K562 (cell line): ENCODE data around the gene PDGFA. TPM values are rescaled to one million over a fixed set of nuclear protein-coding genes. Genes with fewer than 3 reads are reported as not detected.

ENCODE experiments used
- ATF3 ChIP-seq, 2 experiments: fragments of 450-650 bp in 1 of 2; sonication (generic) in 1 of 2; formaldehyde crosslinking in 1 of 2; IDR thresholded peaks in 1 of 2; conservative IDR thresholded peaks in 1 of 2; 2 replicates each; pipeline versions ENCODE4 v1.6.1 to v1.8.1; 2016 to 2023; ENCODE audit warnings: mild to moderate bottlenecking in 2 of 2, moderate library complexity in 2 of 2, inconsistent platforms in 1 of 2, missing genetic modification reagents in 1 of 2
- CBFA2T2 ChIP-seq: fragments of 450-650 bp; conservative IDR thresholded peaks from 2 replicates; pipeline ENCODE4 v1.6.1; 2017; ENCODE audit warnings: mild to moderate bottlenecking
- CTCFL ChIP-seq: IDR thresholded peaks from 2 replicates; pipeline ENCODE4 v1.6.1; 2011; ENCODE audit warnings: borderline replicate concordance, low read depth, mild to moderate bottlenecking, moderate library complexity, low read length; ENCODE audit not compliant: insufficient read depth, poor library complexity, severe bottlenecking
- ELF4 ChIP-seq: fragments of 450-650 bp; formaldehyde crosslinking; IDR thresholded peaks from 2 replicates; pipeline ENCODE4 v1.4.0; 2022; ENCODE audit warnings: missing genetic modification characterization
- FOS ChIP-seq: IDR thresholded peaks from 3 replicates; pipeline ENCODE4 v1.6.1; 2011; ENCODE audit not compliant: insufficient read length; ENCODE audit errors: extremely low read depth
- FOXJ3 ChIP-seq: sonication (generic); formaldehyde crosslinking; IDR thresholded peaks from 2 replicates; pipeline ENCODE4 v1.4.0; 2020; ENCODE audit warnings: mild to moderate bottlenecking, missing genetic modification reagents
- MNT ChIP-seq, 2 experiments: fragments of 450-650 bp; conservative IDR thresholded peaks; 2 replicates each; pipeline ENCODE4 v1.6.1; 2017; ENCODE audit warnings: mild to moderate bottlenecking in 2 of 2, moderate library complexity in 2 of 2
- PRDM10 ChIP-seq: fragments of 450-650 bp; IDR thresholded peaks from 2 replicates; pipeline ENCODE4 v1.6.1; 2018; ENCODE audit not compliant: partially characterized antibody
- TAL1 ChIP-seq: fragments of 450-650 bp; IDR thresholded peaks from 2 replicates; pipeline ENCODE4 v1.6.1; 2016; ENCODE audit warnings: mild to moderate bottlenecking
- TGIF2 ChIP-seq: sonication (generic); formaldehyde crosslinking; IDR thresholded peaks from 2 replicates; pipeline ENCODE4 v1.8.1; 2022; ENCODE audit warnings: mild to moderate bottlenecking, missing genetic modification reagents, moderate library complexity
- ZNF311 ChIP-seq: fragments of 250-450 bp; sonication (Bioruptor Pico); IDR thresholded peaks from 2 replicates; pipeline ENCODE4 v1.4.0; 2020; ENCODE audit warnings: mild to moderate bottlenecking, moderate library complexity
- ZNF449 ChIP-seq: fragments of 250-450 bp; sonication (Bioruptor Pico); IDR thresholded peaks from 2 replicates; pipeline ENCODE4 v1.8.0; 2022; ENCODE audit warnings: moderate library complexity, mild to moderate bottlenecking, inconsistent platforms
- ZNF639 ChIP-seq, 2 experiments: fragments of 200-800 bp in 1 of 2; sonication (Bioruptor generic) in 1 of 2; sonication (generic) in 1 of 2; formaldehyde crosslinking in 1 of 2; IDR thresholded peaks in 1 of 2; conservative IDR thresholded peaks in 1 of 2; 2 replicates each; pipeline versions ENCODE4 v1.5.0 to v1.6.1; 2016 to 2020; ENCODE audit warnings: missing compliant biosample characterization in 1 of 2, missing genetic modification characterization in 1 of 2, missing genetic modification reagents in 1 of 2
- polyA plus RNA-seq, 8 experiments: library from polyadenylated mRNA; depleted of rRNA in 4 of 8; stranded (reverse) in 5 of 8; unstranded in 3 of 8; fragments of >200 nt; fragmentation: Nextera tagmentation in 2 of 8; fragmentation: Illumina TruSeq in 1 of 8; extraction: Ambion mirVana in 2 of 8; extraction: Trizol in 1 of 8; gene quantifications; 2 replicates each; pipeline versions ENCODE4 v1.2.1 to v1.2.3, GENCODE V29; 2011 to 2014; ENCODE audit warnings: inconsistent platforms in 1 of 8, missing spikeins in 1 of 8
- total RNA-seq, 7 experiments: library from RNA; depleted of rRNA in 6 of 7; stranded (reverse); fragments of >200 nt in 6 of 7; fragmentation: Illumina TruSeq in 2 of 7; extraction: Trizol in 2 of 7; gene quantifications; 2 replicates each; pipeline versions ENCODE4 v1.2.1 to v1.2.3, GENCODE V29; 2011 to 2021; ENCODE audit warnings: low replicate concordance in 1 of 7

Gene PDGFA
- total and polyA plus RNA-seq, 9 of the 15 experiments (the other 6 are each of a cell fraction or from before 2014, with no cell fraction given), result 2.5 to 10.2 (median 4.6) TPM

GRCh38 chr7:471866-472639, 47.6 kb downstream of the PDGFA start (continued):
- TF ChIP-seq ATF3 (IDR thresholded peaks at IDR 0.05) (peak; percentile 82), ATF3 (CRISPR knock-in tag; conservative IDR thresholded peaks at IDR 0.05) (no peak), TAL1 (no peak), FOS (no peak), ZNF311 (CRISPR knock-in tag) (no peak; the same call in 1 of the 2 replicates), CBFA2T2 (0 out of 2 replicates have a peak, but pooled peaks have one; percentile 20), PRDM10 (no peak), FOXJ3 (CRISPR knock-in tag) (no peak), ZNF449 (CRISPR knock-in tag) (no peak), ELF4 (no peak), CTCFL (peak; percentile 32), TGIF2 (CRISPR knock-in tag) (no peak), MNT (conservative IDR thresholded peaks at IDR 0.05) (peak; percentile 82 to 89), ZNF639 (CRISPR knock-in tag; conservative IDR thresholded peaks at IDR 0.05 in 1 of 2, IDR thresholded peaks at IDR 0.05 in 1 of 2) (peak in 1 of 2 experiments; percentile 67; a peak in 1 of 4 replicates)
